Measurements from ENCODE around the gene SLC38A1. TPM values are rescaled to one million over a fixed set of nuclear protein-coding genes. Genes with fewer than 3 reads are reported as not detected.

SLC38A1 gene
- total RNA-seq, 1 donor from 2014 or later, result 232 TPM

- no peak for DNase-seq
- TF ChIP-seq, protein P1, sequence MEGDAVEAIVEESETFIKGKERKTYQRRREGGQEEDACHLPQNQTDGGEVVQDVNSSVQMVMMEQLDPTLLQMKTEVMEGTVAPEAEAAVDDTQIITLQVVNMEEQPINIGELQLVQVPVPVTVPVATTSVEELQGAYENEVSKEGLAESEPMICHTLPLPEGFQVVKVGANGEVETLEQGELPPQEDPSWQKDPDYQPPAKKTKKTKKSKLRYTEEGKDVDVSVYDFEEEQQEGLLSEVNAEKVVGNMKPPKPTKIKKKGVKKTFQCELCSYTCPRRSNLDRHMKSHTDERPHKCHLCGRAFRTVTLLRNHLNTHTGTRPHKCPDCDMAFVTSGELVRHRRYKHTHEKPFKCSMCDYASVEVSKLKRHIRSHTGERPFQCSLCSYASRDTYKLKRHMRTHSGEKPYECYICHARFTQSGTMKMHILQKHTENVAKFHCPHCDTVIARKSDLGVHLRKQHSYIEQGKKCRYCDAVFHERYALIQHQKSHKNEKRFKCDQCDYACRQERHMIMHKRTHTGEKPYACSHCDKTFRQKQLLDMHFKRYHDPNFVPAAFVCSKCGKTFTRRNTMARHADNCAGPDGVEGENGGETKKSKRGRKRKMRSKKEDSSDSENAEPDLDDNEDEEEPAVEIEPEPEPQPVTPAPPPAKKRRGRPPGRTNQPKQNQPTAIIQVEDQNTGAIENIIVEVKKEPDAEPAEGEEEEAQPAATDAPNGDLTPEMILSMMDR (IDR thresholded peaks at IDR 0.05; ENCODE audit: partially characterized antibody, unreplicated experiment), result no peak
- no peaks in the 10 kb centered on the region for H3K4me1 Mint-ChIP-seq (ENCODE audit: low read depth, unreplicated experiment)
- no peak overlapping the region for H3K27ac Mint-ChIP-seq (ENCODE audit: unreplicated experiment)
- H3K27me3 Mint-ChIP-seq (ENCODE audit: unreplicated experiment), result no peaks in the 10 kb centered on the region
- no peak overlapping the region for H3K4me3 Mint-ChIP-seq (ENCODE audit: unreplicated experiment)
- H3K36me3 Mint-ChIP-seq (ENCODE audit: unreplicated experiment), result no peaks in the 10 kb centered on the region
- H3K9me3 Mint-ChIP-seq (ENCODE audit: unreplicated experiment), result no peaks in the 10 kb centered on the region
Observed at GRCh38 chr12:46150735-46151134, 118.1 kb downstream of the SLC38A1 start.

- Mint-ChIP-seq H3K4me3 (ENCODE audit: unreplicated experiment) (no peak overlapping the region), H3K36me3 (ENCODE audit: unreplicated experiment) (no peaks in the 10 kb centered on the region), H3K27ac (ENCODE audit: unreplicated experiment) (no peak overlapping the region), H3K4me1 (ENCODE audit: low read depth, unreplicated experiment) (no peaks in the 10 kb centered on the region), H3K9me3 (ENCODE audit: unreplicated experiment) (no peaks in the 10 kb centered on the region), H3K27me3 (ENCODE audit: unreplicated experiment) (no peaks in the 10 kb centered on the region)
- TF ChIP-seq, protein P1 (IDR thresholded peaks at IDR 0.05; ENCODE audit: partially characterized antibody, unreplicated experiment), result no peak
- DNase-seq, result no peak
Observed at GRCh38 chr12:46149905-46150304, 118.9 kb downstream of the SLC38A1 start.

DNA sequence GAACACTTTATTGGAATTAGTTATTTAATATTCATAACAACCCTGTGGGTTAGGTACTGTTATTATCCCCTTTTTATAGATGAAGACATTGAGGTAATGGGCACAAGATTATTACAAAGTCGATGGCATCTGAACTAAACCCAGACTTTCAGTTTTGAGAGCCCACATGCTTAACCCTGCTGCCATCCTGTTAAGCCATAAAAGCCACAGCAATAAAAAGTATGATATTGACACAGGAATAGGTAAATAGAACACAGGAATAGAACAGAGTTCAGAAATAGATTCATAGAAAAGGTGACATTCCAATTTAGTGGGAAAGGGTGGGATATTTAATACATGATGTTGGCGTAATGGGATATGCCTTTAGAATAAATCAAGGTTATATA lies 119.8 kb downstream of the SLC38A1 start:
- TF ChIP-seq, protein P1 (IDR thresholded peaks at IDR 0.05; ENCODE audit: partially characterized antibody, unreplicated experiment), result no peak
- no peaks in the 10 kb centered on the region for H3K9me3 Mint-ChIP-seq (ENCODE audit: unreplicated experiment)
- H3K4me1 Mint-ChIP-seq (ENCODE audit: low read depth, unreplicated experiment), result no peaks in the 10 kb centered on the region
- no peak overlapping the region for H3K27ac Mint-ChIP-seq (ENCODE audit: unreplicated experiment)
- no peak overlapping the region for H3K4me3 Mint-ChIP-seq (ENCODE audit: unreplicated experiment)
- H3K36me3 Mint-ChIP-seq (ENCODE audit: unreplicated experiment), result no peaks in the 10 kb centered on the region
- DNase-seq, result no peak
- no peaks in the 10 kb centered on the region for H3K27me3 Mint-ChIP-seq (ENCODE audit: unreplicated experiment)

GRCh38 chr12:46148327-46149078 lies 120.3 kb downstream of the SLC38A1 start:
- H3K4me3 Mint-ChIP-seq (ENCODE audit: unreplicated experiment), result no peak overlapping the region
- no peak overlapping the region for H3K27ac Mint-ChIP-seq (ENCODE audit: unreplicated experiment)
- TF ChIP-seq, protein P1 (IDR thresholded peaks at IDR 0.05; ENCODE audit: partially characterized antibody, unreplicated experiment), result no peak
- no peaks in the 10 kb centered on the region for H3K36me3 Mint-ChIP-seq (ENCODE audit: unreplicated experiment)
- no peaks in the 10 kb centered on the region for H3K9me3 Mint-ChIP-seq (ENCODE audit: unreplicated experiment)
- H3K27me3 Mint-ChIP-seq (ENCODE audit: unreplicated experiment), result no peaks in the 10 kb centered on the region
- H3K4me1 Mint-ChIP-seq (ENCODE audit: low read depth, unreplicated experiment), result no peaks in the 10 kb centered on the region
- no peak for DNase-seq

- no peak for DNase-seq
- TF ChIP-seq, protein P1 (IDR thresholded peaks at IDR 0.05; ENCODE audit: partially characterized antibody, unreplicated experiment), result no peak
- Mint-ChIP-seq H3K27me3 (ENCODE audit: unreplicated experiment) (no peaks in the 10 kb centered on the region), H3K27ac (ENCODE audit: unreplicated experiment) (no peak overlapping the region), H3K4me1 (ENCODE audit: low read depth, unreplicated experiment) (no peaks in the 10 kb centered on the region), H3K4me3 (ENCODE audit: unreplicated experiment) (no peak overlapping the region), H3K36me3 (ENCODE audit: unreplicated experiment) (no peaks in the 10 kb centered on the region), H3K9me3 (ENCODE audit: unreplicated experiment) (no peaks in the 10 kb centered on the region)
Observed at GRCh38 chr12:46147144-46147543, 121.7 kb downstream of the SLC38A1 start.

Data from glutamatergic neuron (in vitro differentiated cells).